ENCODE results near the gene VPS25. TPM values are rescaled to one million over a fixed set of nuclear protein-coding genes. Genes with fewer than 3 reads are reported as not detected.

Gene VPS25
- total RNA-seq, 1 donor from 2014 or later: 39.4 TPM

- DNase-seq (ENCODE audit: low spot score): no peak
- Mint-ChIP-seq H3K9me3 (ENCODE audit: unreplicated experiment) (no peaks in the 10 kb centered on the region), H3K27ac (ENCODE audit: unreplicated experiment) (peak overlapping the region; percentile 77), H3K4me3 (ENCODE audit: unreplicated experiment) (no peak overlapping the region), H3K36me3 (ENCODE audit: low read depth, unreplicated experiment) (peaks cover 4% of the 10 kb centered on the region), H3K4me1 (ENCODE audit: unreplicated experiment) (peaks cover 58% of the 10 kb centered on the region), H3K27me3 (ENCODE audit: unreplicated experiment) (peaks cover 4% of the 10 kb centered on the region)
- TF ChIP-seq, protein P1, sequence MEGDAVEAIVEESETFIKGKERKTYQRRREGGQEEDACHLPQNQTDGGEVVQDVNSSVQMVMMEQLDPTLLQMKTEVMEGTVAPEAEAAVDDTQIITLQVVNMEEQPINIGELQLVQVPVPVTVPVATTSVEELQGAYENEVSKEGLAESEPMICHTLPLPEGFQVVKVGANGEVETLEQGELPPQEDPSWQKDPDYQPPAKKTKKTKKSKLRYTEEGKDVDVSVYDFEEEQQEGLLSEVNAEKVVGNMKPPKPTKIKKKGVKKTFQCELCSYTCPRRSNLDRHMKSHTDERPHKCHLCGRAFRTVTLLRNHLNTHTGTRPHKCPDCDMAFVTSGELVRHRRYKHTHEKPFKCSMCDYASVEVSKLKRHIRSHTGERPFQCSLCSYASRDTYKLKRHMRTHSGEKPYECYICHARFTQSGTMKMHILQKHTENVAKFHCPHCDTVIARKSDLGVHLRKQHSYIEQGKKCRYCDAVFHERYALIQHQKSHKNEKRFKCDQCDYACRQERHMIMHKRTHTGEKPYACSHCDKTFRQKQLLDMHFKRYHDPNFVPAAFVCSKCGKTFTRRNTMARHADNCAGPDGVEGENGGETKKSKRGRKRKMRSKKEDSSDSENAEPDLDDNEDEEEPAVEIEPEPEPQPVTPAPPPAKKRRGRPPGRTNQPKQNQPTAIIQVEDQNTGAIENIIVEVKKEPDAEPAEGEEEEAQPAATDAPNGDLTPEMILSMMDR (IDR thresholded peaks at IDR 0.05; ENCODE audit: unreplicated experiment): no peak
Observed at GRCh38 chr17:42748908-42749798, 24.1 kb upstream of the VPS25 start.

DNA sequence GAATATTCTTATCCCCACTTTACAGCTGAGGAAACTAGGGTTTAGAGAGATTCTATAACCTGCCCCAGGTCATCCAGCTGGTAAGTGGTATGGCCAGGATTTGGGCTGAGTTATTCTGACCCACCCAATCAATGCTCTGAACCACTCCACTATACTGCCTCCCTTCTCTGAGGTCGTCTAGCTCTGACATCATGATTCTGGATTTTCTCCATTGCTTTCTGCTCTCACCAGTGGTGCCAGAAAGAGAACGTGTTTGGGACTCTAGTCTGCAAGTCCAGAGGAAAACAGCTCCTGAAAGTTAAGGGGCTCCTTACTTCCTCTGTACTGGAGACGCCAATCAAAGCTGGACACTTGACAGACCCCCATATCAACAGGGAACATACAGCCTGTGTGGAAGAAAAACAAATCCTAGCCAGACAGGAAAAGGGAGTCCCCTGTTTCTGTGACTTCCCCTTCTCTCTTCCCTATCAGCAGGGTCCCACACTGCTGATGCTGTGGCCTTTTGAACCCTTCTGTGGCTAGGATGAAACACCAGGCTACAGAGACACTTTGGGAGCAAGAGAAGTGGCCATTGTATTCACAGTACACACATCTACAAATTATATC is 22.4 kb upstream of the VPS25 start:
- peaks cover 5% of the 10 kb centered on the region for H3K36me3 Mint-ChIP-seq (ENCODE audit: low read depth, unreplicated experiment)
- peak overlapping the region; percentile 97 for H3K27ac Mint-ChIP-seq (ENCODE audit: unreplicated experiment)
- H3K9me3 Mint-ChIP-seq (ENCODE audit: unreplicated experiment): no peaks in the 10 kb centered on the region
- peaks cover 62% of the 10 kb centered on the region for H3K4me1 Mint-ChIP-seq (ENCODE audit: unreplicated experiment)
- no peak for DNase-seq (ENCODE audit: low spot score)
- TF ChIP-seq, protein P1 (IDR thresholded peaks at IDR 0.05; ENCODE audit: unreplicated experiment): no peak
- H3K27me3 Mint-ChIP-seq (ENCODE audit: unreplicated experiment): no peaks in the 10 kb centered on the region
- H3K4me3 Mint-ChIP-seq (ENCODE audit: unreplicated experiment): no peak overlapping the region

- H3K36me3 Mint-ChIP-seq (ENCODE audit: low read depth, unreplicated experiment): peaks cover 11% of the 10 kb centered on the region
- DNase-seq (ENCODE audit: low spot score): no peak
- no peak overlapping the region for H3K4me3 Mint-ChIP-seq (ENCODE audit: unreplicated experiment)
- H3K27me3 Mint-ChIP-seq (ENCODE audit: unreplicated experiment): no peaks in the 10 kb centered on the region
- peaks cover 68% of the 10 kb centered on the region for H3K4me1 Mint-ChIP-seq (ENCODE audit: unreplicated experiment)
- TF ChIP-seq, protein P1 (IDR thresholded peaks at IDR 0.05; ENCODE audit: unreplicated experiment): no peak
- H3K9me3 Mint-ChIP-seq (ENCODE audit: unreplicated experiment): no peaks in the 10 kb centered on the region
- no peak overlapping the region for H3K27ac Mint-ChIP-seq (ENCODE audit: unreplicated experiment)
Observed at GRCh38 chr17:42751628-42752027, 21.6 kb upstream of the VPS25 start.

DNA sequence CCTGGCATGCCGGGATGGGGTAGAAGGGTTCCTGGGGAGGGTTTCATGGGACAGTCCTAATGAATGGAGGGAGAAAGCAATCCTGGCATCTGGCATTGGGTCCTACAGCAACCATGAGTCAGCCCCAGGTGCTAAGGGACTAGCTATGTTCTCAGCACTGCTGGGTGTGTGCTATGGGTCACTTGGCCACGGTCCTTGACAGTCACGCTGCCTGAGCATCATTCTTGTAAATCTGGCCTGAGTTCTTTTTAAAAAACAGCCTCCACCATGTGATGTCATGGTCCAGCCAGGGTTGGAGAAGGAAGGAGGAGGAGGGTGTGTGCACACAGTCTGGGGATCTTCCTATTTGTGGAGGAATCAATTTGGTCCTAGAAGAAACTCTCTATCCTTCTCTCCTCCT is 18.5 kb upstream of the VPS25 start:
- no peaks in the 10 kb centered on the region for H3K27me3 Mint-ChIP-seq (ENCODE audit: unreplicated experiment)
- no peak overlapping the region for H3K27ac Mint-ChIP-seq (ENCODE audit: unreplicated experiment)
- H3K4me1 Mint-ChIP-seq (ENCODE audit: unreplicated experiment): peaks cover 59% of the 10 kb centered on the region
- TF ChIP-seq, protein P1 (IDR thresholded peaks at IDR 0.05; ENCODE audit: unreplicated experiment): no peak
- peak overlapping the region; percentile 19 for H3K4me3 Mint-ChIP-seq (ENCODE audit: unreplicated experiment)
- DNase-seq (ENCODE audit: low spot score): no peak
- H3K9me3 Mint-ChIP-seq (ENCODE audit: unreplicated experiment): no peaks in the 10 kb centered on the region
- H3K36me3 Mint-ChIP-seq (ENCODE audit: low read depth, unreplicated experiment): peaks cover 15% of the 10 kb centered on the region

Measured in endothelial cell (in vitro differentiated cells).